OCI-LY7 (cell line): ENCODE results near the gene PDZRN3. TPM values are rescaled to one million over a fixed set of nuclear protein-coding genes. Genes with fewer than 3 reads are reported as not detected.

Source experiments
- BruUV-seq: library from RNA; stranded (reverse); fragments of 400-500 nt; replicated peaks from 2 replicates; lab custom pipeline; 2021; lab: Mats Ljungman, UMichigan
- CTCF ChIA-PET: fragments of 300-600 bp; sonication (Branson Sonifier 250); formaldehyde crosslinking; loops from one replicate; lab custom pipeline; 2022; ENCODE audit warnings: antibody characterized with exemption; ENCODE audit not compliant: unreplicated experiment; lab: Charles Lee
- POLR2A ChIA-PET: fragments of 300-600 bp; sonication (Branson Sonifier 250); formaldehyde crosslinking; loops from one replicate; lab custom pipeline; 2022; ENCODE audit warnings: antibody characterized with exemption; lab: Charles Lee
- DNase-seq: peaks from one replicate; pipeline ENCODE4 v3.0.0-alpha.2; 2015; ENCODE audit warnings: low spot score
- H2AFZ ChIP-seq: fragments of 200-600 bp; sonication (generic), shearing (Covaris generic); 2 replicates; pipeline ENCODE4 v1.6.1; 2014; ENCODE audit warnings: mild to moderate bottlenecking, antibody characterized with exemption, low read length, moderate library complexity
- H3K27ac ChIP-seq: fragments of 200-600 bp; sonication (generic); 2 replicates; pipeline ENCODE4 v1.5.1; 2014; ENCODE audit warnings: mixed run types, low read depth, mild to moderate bottlenecking, moderate library complexity, low read length, inconsistent platforms; ENCODE audit not compliant: poor library complexity, severe bottlenecking
- H3K36me3 ChIP-seq: fragments of 200-600 bp; sonication (generic); 2 replicates; pipeline ENCODE4 v1.6.1; 2014; ENCODE audit warnings: mild to moderate bottlenecking, antibody characterized with exemption, low read length, moderate library complexity, mixed read lengths; ENCODE audit not compliant: insufficient read depth
- H3K4me1 ChIP-seq: fragments of 200-600 bp; sonication (generic); 2 replicates; pipeline ENCODE4 v1.5.1; 2014; ENCODE audit warnings: mild to moderate bottlenecking, low read length; ENCODE audit not compliant: insufficient read depth, poor library complexity, severe bottlenecking
- H3K4me2 ChIP-seq: fragments of 200-600 bp; sonication (generic); 2 replicates; pipeline ENCODE4 v1.6.1; 2014; ENCODE audit warnings: mild to moderate bottlenecking, low read length
- H3K4me3 ChIP-seq: fragments of 200-600 bp; sonication (generic); 2 replicates; pipeline ENCODE4 v1.5.1; 2014; ENCODE audit warnings: mild to moderate bottlenecking, low read depth, low read length; ENCODE audit not compliant: poor library complexity, severe bottlenecking
- H3K79me2 ChIP-seq: fragments of 200-600 bp; sonication (generic); 2 replicates; pipeline ENCODE4 v1.6.1; 2016; ENCODE audit warnings: low read depth, mild to moderate bottlenecking, low read length, moderate library complexity, mixed read lengths; ENCODE audit not compliant: insufficient read depth
- H3K9me2 ChIP-seq: fragments of 200-600 bp; sonication (generic); 2 replicates; pipeline ENCODE4 v1.6.1; 2016; ENCODE audit warnings: mild to moderate bottlenecking, low read length, mixed read lengths; ENCODE audit not compliant: insufficient read depth
- H3K9me3 ChIP-seq: fragments of 200-600 bp; sonication (generic); 2 replicates; pipeline ENCODE4 v1.6.1; 2014; ENCODE audit warnings: mild to moderate bottlenecking, mixed run types, low read length, mixed read lengths
- H4K20me1 ChIP-seq: fragments of 200-600 bp; sonication (generic); 2 replicates; pipeline ENCODE4 v1.6.1; 2014; ENCODE audit warnings: mild to moderate bottlenecking, antibody characterized with exemption, low read length, moderate library complexity, mixed read lengths; ENCODE audit not compliant: insufficient read depth
- EZH2phosphoT487 ChIP-seq: fragments of 200-600 bp; sonication (generic); IDR thresholded peaks from 2 replicates; pipeline ENCODE4 v1.6.1; 2018; ENCODE audit warnings: low read depth, borderline replicate concordance, mild to moderate bottlenecking, mixed run types, antibody characterized with exemption, low read length, moderate library complexity, mixed read lengths
- intact Hi-C: fragments of 100-400 bp; cut with micrococcal nuclease; formaldehyde crosslinking; loops from one replicate; pipeline ENCODE4 v1.10.0; 2022; ENCODE audit not compliant: unreplicated experiment
- total RNA-seq, 2 experiments: library from RNA; depleted of rRNA in 1 of 2; stranded (reverse); fragments of >200 nt in 1 of 2; shearing (Covaris generic) in 1 of 2; gene quantifications; 2 replicates each; pipeline ENCODE4 v1.2.3, GENCODE V29; 2014 to 2022
- TF ChIP-seq, protein P1 (sequence below): fragments of 200-600 bp; sonication (generic); conservative IDR thresholded peaks from 2 replicates; pipeline ENCODE4 v1.5.1; 2014; ENCODE audit warnings: mild to moderate bottlenecking, antibody characterized with exemption, low read length, moderate library complexity, mixed read lengths

The PDZRN3 gene
- total RNA-seq, 2 experiments from 2014 or later, result 0.95 TPM; not detected in 1

DNA sequence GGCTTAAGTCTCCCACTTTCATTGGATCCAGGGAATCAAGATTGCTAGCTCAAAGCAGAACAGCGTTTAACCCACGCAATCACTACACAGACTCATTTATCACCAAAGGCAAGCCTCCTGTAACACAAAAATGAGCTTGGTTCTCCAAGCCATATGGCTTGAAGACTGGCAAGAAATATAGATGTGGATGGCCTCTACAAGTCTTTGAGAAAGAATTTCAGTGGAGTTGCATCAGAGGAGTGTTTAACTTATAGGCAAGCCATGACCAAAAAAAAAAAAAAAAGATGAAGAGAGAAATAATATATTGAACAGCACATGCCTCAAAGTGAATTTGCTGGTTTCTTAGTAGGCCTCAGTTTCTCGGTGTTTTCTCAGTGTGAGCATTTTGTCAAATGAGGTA, 27.3 kb downstream of the PDZRN3 start:
- Histone ChIP-seq H3K79me2 (no peaks in the 10 kb centered on the region), H3K4me3 (no peak overlapping the region), H3K9me3 (no peaks in the 10 kb centered on the region), H3K36me3 (no peaks in the 10 kb centered on the region), H4K20me1 (no peaks in the 10 kb centered on the region), H3K9me2 (no peaks in the 10 kb centered on the region), H3K4me1 (no peaks in the 10 kb centered on the region), H2AFZ (no peak overlapping the region), H3K27ac (no peak overlapping the region), H3K4me2 (no peak overlapping the region)
- DNase-seq, result no peak
- ChIA-PET CTCF (no interaction called here), POLR2A (no interaction called here)
- no TSS peak for BruUV-seq
- TF ChIP-seq, protein P1, sequence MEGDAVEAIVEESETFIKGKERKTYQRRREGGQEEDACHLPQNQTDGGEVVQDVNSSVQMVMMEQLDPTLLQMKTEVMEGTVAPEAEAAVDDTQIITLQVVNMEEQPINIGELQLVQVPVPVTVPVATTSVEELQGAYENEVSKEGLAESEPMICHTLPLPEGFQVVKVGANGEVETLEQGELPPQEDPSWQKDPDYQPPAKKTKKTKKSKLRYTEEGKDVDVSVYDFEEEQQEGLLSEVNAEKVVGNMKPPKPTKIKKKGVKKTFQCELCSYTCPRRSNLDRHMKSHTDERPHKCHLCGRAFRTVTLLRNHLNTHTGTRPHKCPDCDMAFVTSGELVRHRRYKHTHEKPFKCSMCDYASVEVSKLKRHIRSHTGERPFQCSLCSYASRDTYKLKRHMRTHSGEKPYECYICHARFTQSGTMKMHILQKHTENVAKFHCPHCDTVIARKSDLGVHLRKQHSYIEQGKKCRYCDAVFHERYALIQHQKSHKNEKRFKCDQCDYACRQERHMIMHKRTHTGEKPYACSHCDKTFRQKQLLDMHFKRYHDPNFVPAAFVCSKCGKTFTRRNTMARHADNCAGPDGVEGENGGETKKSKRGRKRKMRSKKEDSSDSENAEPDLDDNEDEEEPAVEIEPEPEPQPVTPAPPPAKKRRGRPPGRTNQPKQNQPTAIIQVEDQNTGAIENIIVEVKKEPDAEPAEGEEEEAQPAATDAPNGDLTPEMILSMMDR, result no peak
- TF ChIP-seq EZH2phosphoT487, result no peak
- intact Hi-C loops, result no loop called here

DNA sequence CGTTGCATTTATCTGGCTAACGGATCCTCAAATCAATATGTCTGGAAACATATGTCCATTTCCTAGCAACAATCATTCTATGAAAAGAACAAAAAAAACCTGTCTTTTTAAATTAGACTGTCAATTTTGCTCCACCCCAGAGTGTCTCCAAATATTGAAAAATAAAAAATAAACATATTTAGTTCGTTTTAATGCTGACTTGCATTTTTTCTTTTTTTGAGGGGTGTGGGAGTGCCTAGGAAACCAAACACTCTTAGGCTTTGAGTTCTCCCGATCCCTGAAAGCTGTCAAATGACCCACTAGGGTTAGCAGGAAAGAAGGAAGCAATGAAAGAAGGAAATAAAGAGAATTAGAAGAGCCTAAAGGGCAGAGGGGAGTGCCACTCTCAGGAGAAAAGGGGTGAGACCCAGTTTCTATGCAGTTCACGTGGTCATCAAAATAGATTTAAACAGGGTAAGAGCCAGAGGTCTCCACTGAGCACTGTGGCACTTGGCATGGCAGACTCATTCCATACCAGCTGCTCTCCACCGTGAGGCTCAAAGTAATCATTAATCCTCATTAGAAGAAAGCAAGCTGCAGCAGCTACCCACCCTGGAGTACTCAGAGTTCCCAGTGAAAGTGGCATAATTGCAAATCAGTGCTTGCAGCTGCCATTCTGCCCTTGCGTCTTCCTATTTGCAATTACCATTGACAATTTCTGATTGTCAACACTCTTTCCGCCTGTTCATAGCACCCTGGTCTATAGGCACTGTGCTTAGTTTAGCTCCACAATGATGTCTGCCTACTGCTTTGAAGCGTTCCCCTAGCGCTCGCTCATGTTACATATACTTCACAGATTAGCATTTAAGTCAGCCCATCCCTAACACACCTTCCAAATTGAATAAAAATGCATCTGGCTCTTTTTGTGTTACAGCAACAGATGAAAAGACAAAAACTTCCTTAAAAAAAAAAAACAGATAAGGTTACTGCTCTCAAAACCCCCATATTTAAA, 32.3 kb downstream of the PDZRN3 start:
- Histone ChIP-seq H4K20me1 (no peaks in the 10 kb centered on the region), H3K36me3 (no peaks in the 10 kb centered on the region), H3K9me2 (no peaks in the 10 kb centered on the region), H3K79me2 (no peaks in the 10 kb centered on the region), H3K4me1 (no peaks in the 10 kb centered on the region), H3K9me3 (no peaks in the 10 kb centered on the region), H3K4me2 (no peak overlapping the region), H2AFZ (no peak overlapping the region), H3K27ac (no peak overlapping the region), H3K4me3 (no peak overlapping the region)
- no TSS peak for BruUV-seq
- TF ChIP-seq, protein P1, result no peak
- TF ChIP-seq EZH2phosphoT487, result no peak
- no peak for DNase-seq
- ChIA-PET POLR2A (interaction anchor here (1.6 kb wide), 1 partner anchor 11 kb away, joined by 5 read pairs; no protein-coding TSS in a partner anchor), CTCF (no interaction called here)
- intact Hi-C loops, result no loop called here

DNA sequence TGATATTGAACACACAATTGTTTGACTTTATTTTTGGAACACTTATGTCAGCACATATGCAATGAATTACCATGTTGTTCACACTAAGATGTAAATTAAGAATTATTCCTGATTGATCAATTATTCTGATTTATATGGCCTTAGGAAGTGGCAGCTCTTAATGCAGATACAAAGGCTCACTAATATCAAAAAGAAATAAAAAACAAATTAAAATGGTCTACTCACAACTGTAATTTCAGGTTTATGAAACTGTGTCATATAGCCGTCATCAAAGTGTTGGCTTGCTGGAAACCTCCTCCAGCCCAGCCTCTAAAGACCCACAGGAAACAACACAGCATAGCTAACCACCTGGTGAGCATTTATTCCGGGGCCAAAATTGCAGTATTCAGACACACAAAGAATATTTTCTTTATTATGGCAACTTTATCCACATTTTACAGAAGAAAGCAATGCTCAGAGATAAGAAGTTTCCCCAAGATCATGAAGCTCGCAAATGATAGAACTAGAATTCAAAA, 33.4 kb downstream of the PDZRN3 start:
- Histone ChIP-seq H3K4me3 (no peak overlapping the region), H3K79me2 (no peaks in the 10 kb centered on the region), H3K9me3 (no peaks in the 10 kb centered on the region), H3K9me2 (no peaks in the 10 kb centered on the region), H3K36me3 (no peaks in the 10 kb centered on the region), H4K20me1 (no peaks in the 10 kb centered on the region), H3K4me1 (no peaks in the 10 kb centered on the region), H2AFZ (no peak overlapping the region), H3K27ac (no peak overlapping the region), H3K4me2 (no peak overlapping the region)
- BruUV-seq, result no TSS peak
- no peak for DNase-seq
- POLR2A ChIA-PET, result no interaction called here
- CTCF ChIA-PET, result no interaction called here
- intact Hi-C loops, result no loop called here
- no peak for TF ChIP-seq EZH2phosphoT487
- TF ChIP-seq, protein P1, result no peak
